Activated CD8-positive, alpha-beta memory T cell treated with anti-CD3 and anti-CD28 coated beads, Interleukin-2, amount 50 U/mL, for 1 hour (primary cell): ENCODE data around the gene AKAP13.

ENCODE experiments used
- DNase-seq: peaks from one replicate; pipeline ENCODE4 v3.0.0-alpha.2; 2020; ENCODE audit errors: extremely low read depth

The AKAP13 gene

GRCh38 chr15:85496551-85497171 lies 116.3 kb downstream of the AKAP13 start:
- no peak for DNase-seq

- no peak for DNase-seq
These were observed 116.8 kb downstream of the AKAP13 start for GRCh38 chr15:85497172-85497569.

GRCh38 chr15:85498471-85498870 lies 118.1 kb downstream of the AKAP13 start:
- no peak for DNase-seq

- DNase-seq, result no peak
These were observed 119.0 kb downstream of the AKAP13 start for GRCh38 chr15:85499371-85499887.

DNA sequence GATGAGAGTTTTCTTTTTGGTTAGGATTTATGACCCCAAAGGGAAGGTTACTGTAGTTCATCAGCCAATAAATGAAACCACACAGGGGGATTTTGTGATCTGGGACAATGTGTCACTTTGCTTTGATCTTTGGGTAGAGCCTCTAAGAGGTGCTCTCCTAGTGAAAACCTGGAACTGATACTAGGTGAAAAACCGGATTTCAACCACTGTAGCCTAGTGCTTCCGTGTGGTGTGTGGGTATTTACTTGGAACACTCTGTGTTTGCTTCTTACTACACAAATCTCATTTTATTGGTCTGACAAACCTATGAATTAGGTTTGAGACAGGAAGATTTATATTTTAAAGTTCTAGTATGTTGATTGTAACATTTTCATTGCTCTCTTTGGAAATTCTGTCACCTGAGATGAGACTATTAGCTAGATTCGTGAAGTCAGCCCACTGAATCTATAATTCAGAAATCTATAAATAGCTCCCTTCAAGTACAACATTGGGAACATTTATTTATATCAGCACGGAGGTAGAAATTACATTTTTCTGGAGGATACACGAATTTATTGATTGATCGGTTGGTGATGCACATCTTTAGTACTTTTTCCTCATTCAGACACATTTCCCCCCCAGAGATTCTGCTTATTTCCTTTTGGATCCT lies 119.8 kb downstream of the AKAP13 start:
- no peak for DNase-seq

GRCh38 chr15:85500729-85501128 lies 120.3 kb downstream of the AKAP13 start:
- no peak for DNase-seq

- no peak for DNase-seq
These were observed 121.2 kb downstream of the AKAP13 start for GRCh38 chr15:85501574-85501973.

DNA sequence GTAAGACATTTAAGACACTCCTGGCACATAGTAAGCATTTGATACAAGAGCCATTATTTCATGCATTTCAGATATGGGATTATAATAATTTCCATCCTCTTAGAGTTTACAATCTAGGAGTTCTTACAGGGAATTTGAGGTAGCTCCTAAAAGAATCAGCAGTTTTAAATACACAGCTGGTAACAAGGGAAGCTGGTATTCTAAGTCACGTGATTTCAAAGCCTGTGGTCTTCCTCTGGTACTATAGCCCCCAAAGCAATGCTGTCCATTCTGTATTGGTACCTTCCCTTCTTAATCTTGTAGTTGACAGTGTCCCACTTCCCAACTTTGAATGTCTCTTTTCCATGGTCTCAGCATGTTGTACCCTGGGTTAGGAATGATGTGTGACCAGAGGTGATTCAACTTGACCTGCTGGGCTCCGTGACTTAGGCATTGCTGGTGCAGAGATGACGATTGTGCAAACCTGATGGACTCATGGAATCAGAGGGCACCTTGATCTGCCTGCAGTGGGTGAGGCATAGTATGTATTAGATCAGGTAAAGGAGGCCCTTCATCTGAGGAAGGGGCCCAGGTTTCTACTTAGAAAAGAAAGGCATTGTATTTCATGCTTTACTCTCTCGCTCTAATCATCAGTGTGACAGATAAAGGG lies 122.9 kb downstream of the AKAP13 start:
- DNase-seq, result no peak

GRCh38 chr15:85504749-85505676 lies 124.6 kb downstream of the AKAP13 start:
- peak; percentile 14 for DNase-seq

GRCh38 chr15:85507114-85507513 lies 126.7 kb downstream of the AKAP13 start:
- no peak for DNase-seq

- DNase-seq, result no peak
These were observed 129.6 kb downstream of the AKAP13 start for GRCh38 chr15:85509973-85510372.

GRCh38 chr15:85514413-85514812 lies 134.0 kb downstream of the AKAP13 start:
- DNase-seq, result no peak

DNA sequence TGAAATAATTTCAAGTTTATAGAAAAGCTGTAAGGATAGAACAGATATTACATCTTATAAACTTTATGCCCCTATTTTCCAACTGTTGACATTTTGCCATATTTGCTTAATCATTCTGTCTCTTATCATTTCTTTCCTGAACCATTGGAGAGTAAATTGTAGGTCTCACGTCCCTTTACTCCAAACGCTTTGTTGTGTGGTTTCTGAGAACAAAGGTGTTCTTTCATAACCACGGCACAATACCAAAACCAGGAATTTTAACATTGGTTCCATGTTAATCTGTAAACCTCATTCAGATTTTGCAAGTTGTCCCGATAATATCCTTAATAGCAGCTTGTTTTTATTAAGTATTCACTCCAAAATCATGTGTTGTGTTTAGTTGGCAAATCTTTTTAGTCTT lies 134.8 kb downstream of the AKAP13 start:
- no peak for DNase-seq

- DNase-seq, result no peak
These were observed 136.7 kb downstream of the AKAP13 start for GRCh38 chr15:85517086-85517485.

DNA sequence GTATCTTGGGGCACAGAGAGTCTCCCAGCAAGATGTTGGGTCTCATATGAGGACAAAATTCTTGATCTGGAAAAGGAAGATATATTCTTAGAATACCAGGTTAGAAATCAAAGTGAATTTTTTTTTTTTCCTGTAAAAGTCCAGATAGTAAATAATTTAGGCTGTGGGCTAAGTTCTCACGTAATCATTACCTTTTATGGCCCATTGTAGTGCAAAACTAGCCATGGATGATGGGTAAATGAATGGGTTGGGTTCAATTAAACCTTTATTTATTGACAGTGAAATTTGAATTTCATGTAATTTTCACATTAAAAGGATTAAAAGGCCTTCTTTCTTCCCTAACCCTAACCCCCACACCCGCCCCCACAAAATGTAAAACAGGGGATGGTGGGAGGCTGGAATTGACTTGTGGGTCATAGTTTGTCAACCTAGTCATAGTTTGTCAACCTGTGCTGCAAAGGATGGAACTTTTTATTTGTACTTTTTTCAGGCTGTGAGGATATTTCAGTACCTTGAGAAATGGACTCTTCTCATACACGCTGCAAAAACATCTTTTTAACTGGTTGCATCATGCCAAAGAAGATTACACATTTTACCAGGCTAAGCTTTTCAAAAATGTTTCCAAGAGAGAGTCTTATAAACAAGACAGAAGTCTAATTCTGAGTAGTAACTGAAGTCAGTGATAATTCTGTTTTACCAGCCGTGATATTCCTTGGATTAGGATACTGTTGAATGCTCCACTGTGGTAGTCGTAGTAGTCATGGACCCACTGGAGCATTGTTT lies 138.8 kb downstream of the AKAP13 start:
- DNase-seq, result no peak

GRCh38 chr15:85520650-85521049 lies 140.2 kb downstream of the AKAP13 start:
- no peak for DNase-seq

GRCh38 chr15:85523530-85523929 lies 143.1 kb downstream of the AKAP13 start:
- no peak for DNase-seq

DNA sequence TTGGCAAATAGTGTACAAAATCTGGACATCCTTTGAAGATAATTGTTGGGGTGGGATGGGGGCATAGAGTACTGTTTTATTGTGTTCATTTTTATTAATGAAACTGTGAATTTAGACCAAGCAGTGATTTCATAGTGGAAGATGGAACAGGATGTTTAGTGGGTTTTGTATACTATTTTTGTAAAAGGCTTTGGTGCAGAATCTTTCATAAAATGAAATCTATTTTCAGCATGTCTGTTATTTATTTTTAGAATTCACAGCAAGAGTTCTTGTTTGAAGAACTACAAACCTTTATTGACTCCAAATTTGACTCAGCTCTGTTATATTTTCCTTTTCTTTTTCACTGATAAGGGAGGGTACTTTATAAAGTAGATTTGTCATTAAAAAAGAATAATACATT lies 145.4 kb downstream of the AKAP13 start:
- DNase-seq, result no peak

DNA sequence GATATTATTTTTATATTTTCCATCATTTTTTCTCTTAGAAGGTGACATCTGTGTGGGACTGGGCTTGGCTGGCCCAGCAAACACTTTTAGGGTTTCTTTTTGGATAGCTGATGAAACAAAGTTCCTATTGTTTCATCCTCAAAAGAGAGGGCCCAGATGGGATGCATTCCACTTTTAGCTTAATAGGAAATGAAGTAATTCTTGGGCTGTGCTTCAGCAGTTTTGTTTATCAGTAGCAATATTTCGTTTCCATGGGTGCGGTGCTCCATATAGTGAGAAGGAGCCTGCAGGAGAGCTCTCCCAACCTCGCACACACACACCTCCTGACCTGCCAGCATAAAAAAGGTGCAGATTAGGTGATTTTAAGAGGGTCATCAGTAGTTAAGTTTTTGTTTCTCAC lies 147.5 kb downstream of the AKAP13 start:
- no peak for DNase-seq

DNA sequence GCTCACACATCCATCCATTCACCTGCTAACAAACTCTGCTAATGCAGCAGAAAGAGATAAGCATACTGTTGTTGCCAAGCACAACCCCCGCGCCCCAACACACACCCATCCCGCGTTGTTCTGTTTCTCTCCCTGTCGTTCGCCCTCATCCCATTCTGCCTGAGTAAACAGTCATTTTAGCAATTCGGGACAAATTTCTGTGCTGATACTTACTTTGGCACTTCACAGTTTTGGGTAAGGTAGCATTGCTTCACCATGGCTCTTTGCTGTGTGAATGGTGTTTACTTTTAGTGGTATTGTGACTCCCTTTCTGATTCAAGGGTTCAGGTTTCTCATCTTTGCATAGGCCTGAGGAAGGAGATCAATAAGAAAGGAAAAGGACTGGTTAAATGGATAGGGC lies 149.7 kb downstream of the AKAP13 start:
- no peak for DNase-seq

DNA sequence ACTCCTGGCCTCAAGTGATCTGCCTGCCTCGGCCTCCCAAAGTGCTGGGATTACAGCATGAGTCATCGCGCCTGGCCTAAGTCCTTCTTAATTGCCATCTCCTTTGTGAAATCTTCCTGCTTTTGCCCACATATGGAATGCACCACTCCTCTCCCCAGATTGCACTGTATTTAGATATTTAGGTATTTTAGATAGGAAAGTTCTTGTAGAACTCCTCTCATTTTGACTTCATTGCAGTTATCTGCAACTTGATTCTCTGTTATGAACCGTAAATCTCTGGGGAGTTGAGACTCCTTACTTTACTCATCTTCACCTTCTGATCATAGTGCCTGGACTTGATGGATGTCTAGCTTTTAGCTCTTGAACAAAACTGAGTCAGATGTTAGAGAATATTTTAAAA lies 150.7 kb downstream of the AKAP13 start:
- no peak for DNase-seq
